ENCODE data around the gene PATZ1. TPM values are rescaled to one million over a fixed set of nuclear protein-coding genes. Genes with fewer than 3 reads are reported as not detected.

PATZ1 gene
- total RNA-seq, 1 donor from 2014 or later: 15.1 TPM

GRCh38 chr22:31343235-31344191 is 2.6 kb downstream of the PATZ1 start:
- peak in 1 of 2 donors; percentile 41 for DNase-seq (ENCODE audit: low read depth in 2 of 2)

- DNase-seq (ENCODE audit: low read depth in 2 of 2): no peak
These were observed 3.6 kb downstream of the PATZ1 start for GRCh38 chr22:31342389-31343140.

DNA sequence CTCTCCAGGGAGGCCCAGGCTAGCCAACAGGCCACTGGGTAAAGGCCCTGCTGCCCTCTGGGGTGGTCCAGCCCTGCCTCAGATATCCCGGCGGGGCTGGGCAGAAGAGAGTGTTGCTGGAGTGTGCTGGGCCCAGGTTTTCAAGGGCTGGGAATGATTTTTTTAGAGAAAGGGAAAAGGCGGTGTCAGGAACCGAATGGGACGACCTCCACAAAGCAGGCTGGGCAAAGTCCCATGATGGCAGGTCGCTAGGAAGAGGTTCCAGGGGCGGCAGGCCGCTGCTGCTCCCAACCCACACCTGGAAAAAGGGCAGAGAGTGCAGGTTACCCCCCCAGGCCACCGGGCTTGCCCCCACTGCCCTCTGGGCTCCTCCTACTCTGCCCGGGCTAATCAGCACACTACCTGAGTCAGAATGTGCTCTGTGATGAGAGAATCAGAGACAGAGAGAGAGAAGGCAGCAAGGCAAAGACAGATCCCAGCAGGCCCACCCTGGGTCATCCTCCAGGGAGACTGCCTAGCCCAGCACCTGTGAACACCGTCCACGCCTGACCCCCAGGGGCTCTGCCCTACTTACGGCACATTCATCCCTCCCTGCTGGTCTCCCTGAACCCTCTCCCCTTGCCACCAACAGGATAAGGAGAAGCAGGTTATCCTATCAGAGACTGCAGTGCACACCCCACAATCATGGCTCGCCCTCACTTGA is 4.6 kb downstream of the PATZ1 start:
- no peak for DNase-seq (ENCODE audit: low read depth in 2 of 2)

- DNase-seq (ENCODE audit: low read depth in 2 of 2): no peak
These were observed 5.3 kb downstream of the PATZ1 start for GRCh38 chr22:31340765-31341247.

DNA sequence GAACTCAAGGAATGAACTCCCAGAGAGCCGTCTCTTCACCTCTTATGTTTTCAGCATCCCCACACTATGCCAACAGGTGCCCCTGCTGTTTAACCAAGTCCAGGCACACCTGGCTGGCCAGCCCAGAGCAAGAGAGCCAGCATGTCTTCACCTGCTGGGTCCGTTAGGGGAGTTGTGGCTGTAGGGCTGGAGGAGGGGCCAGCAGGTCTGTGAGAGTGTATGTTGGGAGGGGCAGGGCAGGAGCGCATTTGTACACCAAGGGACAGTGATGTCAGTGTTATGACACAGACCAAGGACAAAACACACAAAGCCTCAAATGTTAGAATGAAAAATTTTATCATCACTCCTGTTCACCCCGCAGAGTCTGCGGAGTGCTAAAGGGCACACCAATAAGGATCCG is 5.8 kb downstream of the PATZ1 start:
- DNase-seq (ENCODE audit: low read depth in 2 of 2): no peak

DNA sequence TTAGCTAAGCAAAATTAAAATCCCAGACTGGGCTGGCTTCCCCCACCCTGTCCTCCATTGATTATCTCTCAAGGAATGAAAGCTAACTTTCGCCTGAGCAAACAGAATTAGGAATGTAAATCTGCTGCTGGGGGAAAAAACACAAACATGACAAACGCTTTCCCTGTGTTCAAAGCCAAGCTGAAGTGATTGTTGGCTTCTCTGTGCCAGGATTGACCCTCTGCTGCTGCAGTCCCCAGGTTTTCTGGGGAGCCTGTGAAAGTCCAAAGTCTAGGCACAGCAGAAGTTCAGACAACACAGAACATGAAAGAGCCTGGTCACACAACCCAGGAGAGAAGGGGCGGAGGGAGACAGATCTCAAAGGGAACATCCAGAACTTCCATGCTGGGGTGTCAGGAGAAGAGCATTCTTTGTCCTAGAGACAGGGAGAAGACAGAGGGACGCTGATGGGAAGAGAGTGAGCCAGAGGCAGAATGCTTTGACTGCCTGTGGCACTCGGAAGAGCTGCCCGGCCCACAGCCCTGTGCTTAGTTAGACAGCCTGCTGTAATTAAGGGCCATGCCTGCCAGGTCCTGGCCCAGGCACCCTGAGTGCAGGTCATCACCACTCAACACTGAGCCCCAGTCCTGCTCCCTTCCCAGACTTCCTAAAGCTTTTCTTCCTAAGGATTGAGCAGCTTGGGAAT is 6.9 kb downstream of the PATZ1 start:
- no peak for DNase-seq (ENCODE audit: low read depth in 2 of 2)

DNA sequence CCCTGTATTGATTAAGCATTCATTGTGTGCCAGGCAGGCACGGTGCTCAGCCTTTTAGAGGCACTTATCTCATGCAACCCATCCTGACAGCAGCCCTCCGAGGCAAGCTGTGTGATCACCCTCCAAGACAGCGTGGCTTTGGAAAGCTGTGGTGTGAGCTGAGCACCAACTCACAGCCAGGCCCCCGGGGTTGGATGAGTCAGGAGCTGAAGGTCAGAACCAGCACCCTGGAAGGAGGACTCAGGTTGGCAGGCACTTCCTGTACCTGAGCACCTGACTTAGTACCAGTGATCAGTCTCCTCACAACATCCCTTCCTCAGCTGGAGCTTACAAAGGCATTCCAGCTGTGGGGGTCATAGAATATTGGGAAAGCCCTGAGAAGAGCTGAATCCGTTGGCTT is 9.0 kb downstream of the PATZ1 start:
- no peak for DNase-seq (ENCODE audit: low read depth in 2 of 2)

GRCh38 chr22:31334329-31334728 is 11.8 kb downstream of the PATZ1 start:
- no peak for DNase-seq (ENCODE audit: low read depth in 2 of 2)

- DNase-seq (ENCODE audit: low read depth in 2 of 2): peak in 1 of 2 donors; percentile 34
These were observed 12.5 kb downstream of the PATZ1 start for GRCh38 chr22:31333641-31334040.

- peak; percentile 19 to 56 for DNase-seq (ENCODE audit: low read depth in 2 of 2)
These were observed 13.3 kb downstream of the PATZ1 start for GRCh38 chr22:31332886-31333285.

DNA sequence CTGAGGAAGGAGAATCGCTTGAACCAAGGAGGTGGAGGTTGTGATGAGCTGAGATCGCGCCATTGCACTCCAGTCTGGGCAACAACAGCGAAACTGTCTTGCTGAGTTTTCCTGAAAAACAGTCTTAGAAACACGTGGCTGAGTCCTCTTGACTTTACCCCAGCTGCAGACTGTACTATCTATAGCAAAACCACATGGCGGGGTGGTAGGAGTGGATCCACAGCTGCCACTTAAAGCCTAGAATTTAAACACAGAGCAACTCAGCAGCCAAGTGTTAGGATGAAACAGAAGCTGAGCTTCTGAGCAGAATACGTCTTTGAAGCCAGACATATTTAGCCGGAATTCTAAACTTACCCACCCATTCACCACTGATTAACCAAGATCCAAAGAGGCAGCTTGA is 14.1 kb downstream of the PATZ1 start:
- DNase-seq (ENCODE audit: low read depth in 2 of 2): no peak

GRCh38 chr22:31329453-31330215 is 16.5 kb downstream of the PATZ1 start:
- peak in 1 of 2 donors; percentile 25 for DNase-seq (ENCODE audit: low read depth in 2 of 2)

- no peak for DNase-seq (ENCODE audit: low read depth in 2 of 2)
These were observed 17.1 kb downstream of the PATZ1 start for GRCh38 chr22:31329029-31329428.

- DNase-seq (ENCODE audit: low read depth in 2 of 2): no peak
These were observed 17.6 kb downstream of the PATZ1 start for GRCh38 chr22:31328544-31328960.

DNA sequence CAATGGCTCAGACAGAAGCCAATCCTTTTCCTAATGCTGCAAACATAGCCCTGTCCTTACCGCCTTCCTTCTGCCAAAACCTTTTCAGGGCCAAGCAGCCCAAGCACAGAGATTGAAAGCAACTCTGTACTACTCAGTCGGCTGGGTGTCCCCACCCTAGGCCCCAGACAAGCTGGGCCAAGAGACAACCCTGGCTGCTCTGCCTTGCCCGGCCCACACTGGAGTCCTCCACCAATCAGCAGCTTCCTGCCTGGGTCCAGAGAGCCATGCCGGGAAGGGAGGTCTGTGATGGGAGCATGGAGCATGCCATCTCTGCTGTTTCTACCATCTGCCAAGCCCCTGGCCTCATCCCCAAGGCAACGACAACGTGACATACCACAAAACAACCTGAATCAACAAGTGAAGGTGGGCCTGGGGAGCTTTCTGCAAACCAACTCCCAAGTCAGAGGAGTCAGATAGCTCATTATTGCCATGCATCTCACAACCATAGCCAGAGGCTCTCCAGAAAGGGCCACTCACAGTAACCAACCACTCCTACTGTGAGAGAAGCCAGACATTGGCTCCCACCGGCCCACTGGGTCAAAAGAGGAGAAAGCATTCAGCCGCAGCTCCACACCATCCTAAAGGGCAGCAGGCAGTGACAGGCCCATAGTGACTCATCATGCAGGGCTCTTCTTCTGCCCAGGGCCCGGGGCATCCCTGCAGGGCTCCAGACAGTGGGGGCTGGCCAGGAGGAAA is 18.2 kb downstream of the PATZ1 start:
- no peak for DNase-seq (ENCODE audit: low read depth in 2 of 2)

DNA sequence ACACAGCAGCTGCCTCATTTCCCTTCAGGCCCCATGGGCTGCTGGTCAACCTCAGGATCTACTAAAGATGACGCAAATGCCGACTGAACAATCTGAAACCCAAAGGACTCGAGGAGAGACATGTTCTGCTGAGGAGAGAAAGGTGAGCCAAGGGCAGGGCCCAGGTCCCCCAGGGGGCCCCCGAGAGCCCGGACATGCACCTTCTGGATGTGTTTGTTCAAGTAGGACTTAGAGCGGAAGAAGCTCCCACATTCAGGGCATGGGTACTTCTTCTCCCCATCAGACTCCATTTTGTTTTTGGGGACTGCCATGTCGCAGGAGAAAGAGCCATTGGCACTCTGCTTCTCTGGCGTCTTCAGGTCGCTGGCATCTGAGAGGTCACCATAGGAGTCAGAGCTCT is 19.3 kb downstream of the PATZ1 start:
- DNase-seq (ENCODE audit: low read depth in 2 of 2): no peak

GRCh38 chr22:31323578-31324550 is 22.3 kb downstream of the PATZ1 start:
- no peak for DNase-seq (ENCODE audit: low read depth in 2 of 2)

DNA sequence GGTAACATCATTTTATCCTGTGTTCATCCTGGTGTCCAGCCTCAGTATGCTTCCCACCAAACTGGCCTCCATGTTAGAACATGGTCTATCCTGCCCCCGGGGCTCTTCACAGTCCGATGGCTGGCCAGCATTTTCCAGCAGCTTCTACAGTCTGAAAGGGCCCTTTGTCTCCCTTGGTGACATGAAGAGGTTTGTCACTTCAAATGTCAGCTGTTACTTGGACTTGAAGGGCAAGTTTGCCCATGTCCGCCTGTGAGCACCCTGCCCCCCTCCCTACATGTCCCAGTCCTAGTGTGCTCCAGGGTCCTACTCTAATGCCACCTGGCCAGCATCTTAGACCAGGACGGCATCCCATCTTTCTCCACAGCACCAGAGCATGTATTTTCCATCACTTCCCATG is 24.7 kb downstream of the PATZ1 start:
- DNase-seq (ENCODE audit: low read depth in 2 of 2): no peak

Measured in lung microvascular endothelial cell (primary cell).